GM23248 (cell line): Measurements from ENCODE around the gene CSNK2A1.

Experiments used
- EZH2 ChIP-seq: fragments of 200-600 bp; sonication (generic); IDR thresholded peaks from 2 replicates; pipeline ENCODE4 v1.6.1; 2018; ENCODE audit warnings: antibody characterized with exemption, mild to moderate bottlenecking; ENCODE audit not compliant: insufficient read depth, poor library complexity, severe bottlenecking
- EZH2phosphoT487 ChIP-seq: fragments of 200-600 bp; sonication (generic); IDR thresholded peaks from 2 replicates; pipeline ENCODE4 v1.6.1; 2018; ENCODE audit warnings: antibody characterized with exemption, moderate library complexity, mild to moderate bottlenecking, low read depth; ENCODE audit not compliant: insufficient read depth

GRCh38 chr20:430091-430999 is 113.2 kb downstream of the CSNK2A1 start:
- TF ChIP-seq EZH2, result no peak
- TF ChIP-seq EZH2phosphoT487, result no peak
